ENCODE results near the gene SHH. TPM values are rescaled to one million over a fixed set of nuclear protein-coding genes. Genes with fewer than 3 reads are reported as not detected.

The SHH gene
- total and polyA plus RNA-seq, 2 of the 4 experiments (the other 2 are of a cell fraction) = under 0.01 to 0.03 TPM

DNA sequence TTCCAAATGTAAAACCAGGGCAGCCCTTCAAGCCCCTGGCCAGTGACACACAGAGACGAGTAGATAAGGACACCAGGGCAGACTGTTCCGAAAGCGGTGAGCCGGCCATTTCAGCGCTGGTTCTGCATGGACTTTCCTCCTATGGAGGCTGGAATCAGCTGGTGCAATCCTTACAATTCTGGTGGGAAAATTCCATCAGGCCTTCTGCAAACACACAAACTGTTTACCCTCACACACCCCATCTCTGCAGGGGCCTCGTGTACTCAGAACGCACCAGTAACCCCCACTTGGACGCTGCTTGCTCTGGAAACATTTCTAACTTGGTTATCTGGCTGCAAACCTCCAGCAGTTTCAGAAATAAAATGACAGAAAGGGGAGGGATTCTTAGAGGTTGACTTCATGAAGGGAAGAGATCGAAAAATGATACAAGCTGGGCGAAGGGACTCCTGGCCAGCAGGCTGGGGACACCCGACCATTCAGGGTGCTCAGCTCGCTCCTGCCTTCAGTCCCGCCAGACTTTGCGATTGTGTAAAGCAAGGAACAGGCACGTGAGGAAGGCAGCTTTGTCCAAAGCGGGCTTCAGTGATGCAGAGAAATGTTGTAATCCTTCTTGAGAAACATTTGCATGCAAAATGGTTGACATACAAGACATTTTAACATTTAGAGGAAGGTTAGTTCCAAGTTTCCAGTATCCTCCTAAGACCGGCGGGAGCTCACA is 19.7 kb upstream of the SHH start:
- CTCF ChIA-PET = no interaction called here
- Histone ChIP-seq H3K27ac (ENCODE audit: insufficient read depth, low read length) (no peak overlapping the region), H3K4me2 (ENCODE audit: low read depth, low read length) (no peak overlapping the region), H2BK20ac (ENCODE audit: low read depth, low read length) (no peak overlapping the region), H3K27me3 (ENCODE audit: control insufficient read depth, insufficient read depth, low read length) (no peaks in the 10 kb centered on the region), H2AK5ac (ENCODE audit: low read depth, low read length) (no peak overlapping the region), H3K79me1 (ENCODE audit: low read depth in 1 of 2, low read length in 2 of 2) (no peaks in the 10 kb centered on the region), H2BK5ac (ENCODE audit: low read depth, low read length, poor library complexity, severe bottlenecking) (no peak overlapping the region), H3K56ac (ENCODE audit: extremely low read depth, insufficient read depth, low read length) (no peak overlapping the region), H3K18ac (ENCODE audit: low read depth, low read length) (no peak overlapping the region), H3K4me1 (ENCODE audit: control insufficient read depth, insufficient read depth, low read length) (no peaks in the 10 kb centered on the region), H2AFZ (replicated peaks; ENCODE audit: low read length, poor library complexity) (no peak overlapping the region), H3K36me3 (ENCODE audit: control insufficient read depth, insufficient read depth, low read length) (no peaks in the 10 kb centered on the region), H3K4me3 (ENCODE audit: insufficient read depth, low read depth, low read length) (no peak overlapping the region), H3K9ac (ENCODE audit: low read depth, low read length) (no peak overlapping the region), H2BK120ac (ENCODE audit: low read depth, low read length) (no peak overlapping the region), H4K20me1 (ENCODE audit: insufficient read depth, low read length) (no peaks in the 10 kb centered on the region), H4K8ac (ENCODE audit: low read depth in 2 of 2, low read length in 2 of 2) (no peak overlapping the region), H2AK9ac (replicated peaks; ENCODE audit: low read depth, low read length, poor library complexity) (no peak overlapping the region), H3K4ac (ENCODE audit: low read depth, low read length) (no peak overlapping the region), H3K9me1 (ENCODE audit: insufficient read depth, low read length) (no peaks in the 10 kb centered on the region), H4K91ac (ENCODE audit: insufficient read depth, low read depth, low read length) (no peak overlapping the region), H4K5ac (ENCODE audit: low read depth, low read length) (no peak overlapping the region), H3K14ac (replicated peaks; ENCODE audit: low read depth, low read length) (no peak overlapping the region), H2BK15ac (ENCODE audit: low read depth, low read length) (no peak overlapping the region), H3K23ac (ENCODE audit: low read depth, low read length) (no peak overlapping the region), H3K9me3 (ENCODE audit: control insufficient read depth, insufficient read depth, low read length) (peaks cover 7% of the 10 kb centered on the region; the same call in 1 of the 2 replicates)
- ATAC-seq (ENCODE audit: low read depth) (no peak), DNase-seq (no peak)
- no TSS peak for BruUV-seq (replicated peaks)
- no peak for TF ChIP-seq MAFK (IDR thresholded peaks at IDR 0.05; ENCODE audit: low read depth, low read length)
- TF ChIP-seq RFX5 (IDR thresholded peaks at IDR 0.05; ENCODE audit: low read depth, low read length) = no peak
- TF ChIP-seq RAD21 (IDR thresholded peaks at IDR 0.05; ENCODE audit: low read length) = no peak
- no peak for TF ChIP-seq CHD1 (IDR thresholded peaks at IDR 0.05; ENCODE audit: low read depth, low read length)
- no peak for TF ChIP-seq RCOR1 (IDR thresholded peaks at IDR 0.05; ENCODE audit: insufficient replicate concordance, low read length)
- no peak for TF ChIP-seq SMC3 (IDR thresholded peaks at IDR 0.05; ENCODE audit: low read depth, low read length)
- no peak for TF ChIP-seq POLR2A (IDR thresholded peaks at IDR 0.05; ENCODE audit: low read depth, low read length)
- no peak for TF ChIP-seq MXI1 (IDR thresholded peaks at IDR 0.05; ENCODE audit: borderline replicate concordance, low read depth, low read length)
- TF ChIP-seq NFE2L2 (IDR thresholded peaks at IDR 0.05; ENCODE audit: low read depth, low read length) = no peak
- TF ChIP-seq BHLHE40 (IDR thresholded peaks at IDR 0.05; ENCODE audit: low read depth, low read length) = no peak
- no peak for TF ChIP-seq CEBPB (IDR thresholded peaks at IDR 0.05; ENCODE audit: low read depth, low read length)
- TF ChIP-seq, protein P1, sequence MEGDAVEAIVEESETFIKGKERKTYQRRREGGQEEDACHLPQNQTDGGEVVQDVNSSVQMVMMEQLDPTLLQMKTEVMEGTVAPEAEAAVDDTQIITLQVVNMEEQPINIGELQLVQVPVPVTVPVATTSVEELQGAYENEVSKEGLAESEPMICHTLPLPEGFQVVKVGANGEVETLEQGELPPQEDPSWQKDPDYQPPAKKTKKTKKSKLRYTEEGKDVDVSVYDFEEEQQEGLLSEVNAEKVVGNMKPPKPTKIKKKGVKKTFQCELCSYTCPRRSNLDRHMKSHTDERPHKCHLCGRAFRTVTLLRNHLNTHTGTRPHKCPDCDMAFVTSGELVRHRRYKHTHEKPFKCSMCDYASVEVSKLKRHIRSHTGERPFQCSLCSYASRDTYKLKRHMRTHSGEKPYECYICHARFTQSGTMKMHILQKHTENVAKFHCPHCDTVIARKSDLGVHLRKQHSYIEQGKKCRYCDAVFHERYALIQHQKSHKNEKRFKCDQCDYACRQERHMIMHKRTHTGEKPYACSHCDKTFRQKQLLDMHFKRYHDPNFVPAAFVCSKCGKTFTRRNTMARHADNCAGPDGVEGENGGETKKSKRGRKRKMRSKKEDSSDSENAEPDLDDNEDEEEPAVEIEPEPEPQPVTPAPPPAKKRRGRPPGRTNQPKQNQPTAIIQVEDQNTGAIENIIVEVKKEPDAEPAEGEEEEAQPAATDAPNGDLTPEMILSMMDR (conservative IDR thresholded peaks at IDR 0.05; ENCODE audit: low read depth, low read length) = no peak
- no peak for TF ChIP-seq FOS (IDR thresholded peaks at IDR 0.05; ENCODE audit: low read depth, low read length)
- no peak for TF ChIP-seq USF2 (IDR thresholded peaks at IDR 0.05; ENCODE audit: low read depth, low read length)
- TF ChIP-seq MAZ (IDR thresholded peaks at IDR 0.05; ENCODE audit: borderline replicate concordance, low read depth, low read length) = no peak
- intact Hi-C loops (cut with micrococcal nuclease) = no loop called here
- WGBS, 2 experiments (ENCODE audit: extremely low coverage in 2 of 2, insufficient read length in 1 of 2) = 87% methylated on average over 7 of the region's 18 CpGs; no CpG with 5 or more reads in 1 of the 2 experiments
- in situ Hi-C loops (cut with MboI; ENCODE audit: low sequenced_read_pairs) = no loop called here
- dilution Hi-C loops (cut with HindIII; ENCODE audit: low sequenced_read_pairs, unreplicated experiment) = no loop called here
- POLR2A ChIA-PET (ENCODE audit: unreplicated experiment) = no interaction called here
